HepG2 (cell line): Measurements from ENCODE around the gene NINL.

Experiments
- BRD4 ChIP-seq: sonication (generic); formaldehyde crosslinking; IDR thresholded peaks from 2 replicates; pipeline ENCODE4 v1.4.0; 2020; ENCODE audit warnings: missing genetic modification reagents
- CC2D1A ChIP-seq: sonication (generic); formaldehyde crosslinking; IDR thresholded peaks from 2 replicates; pipeline ENCODE4 v1.8.1; 2023; ENCODE audit warnings: mild to moderate bottlenecking, missing genetic modification reagents
- CTCF ChIP-seq: sonication (generic); formaldehyde crosslinking; IDR thresholded peaks from 2 replicates; pipeline ENCODE4 v1.5.0; 2020; ENCODE audit warnings: mild to moderate bottlenecking, missing genetic modification reagents, moderate library complexity
- EZH2 ChIP-seq: conservative IDR thresholded peaks from 2 replicates; pipeline ENCODE4 v1.6.1; 2012; ENCODE audit warnings: mild to moderate bottlenecking, low read depth, low read length, moderate library complexity
- FOXA1 ChIP-seq, 2 experiments: fragments of 450-650 bp in 1 of 2; sonication (generic) in 1 of 2; formaldehyde crosslinking in 1 of 2; IDR thresholded peaks; 2 replicates each; pipeline versions ENCODE4 v1.4.0 to v1.6.1; 2016 to 2020; ENCODE audit warnings: missing genetic modification reagents in 1 of 2
- HMGXB4 ChIP-seq, 2 experiments: sonication (generic) in 1 of 2; formaldehyde crosslinking in 1 of 2; IDR thresholded peaks; 2 replicates each; pipeline versions ENCODE4 v1.4.0 to v1.6.1; 2018 to 2020; ENCODE audit warnings: missing genetic modification reagents in 2 of 2, borderline replicate concordance in 1 of 2, low read depth in 1 of 2, mild to moderate bottlenecking in 1 of 2, missing biosample characterization in 1 of 2
- POLR2A ChIP-seq, 2 experiments: IDR thresholded peaks; 2 replicates each; pipeline ENCODE4 v1.6.1; 2011; ENCODE audit warnings: low read depth in 2 of 2, low read length in 2 of 2, mild to moderate bottlenecking in 1 of 2, moderate library complexity in 1 of 2; ENCODE audit not compliant: insufficient read depth in 1 of 2
- SMARCC2 ChIP-seq: fragments of 450-650 bp; IDR thresholded peaks from 2 replicates; pipeline ENCODE4 v1.6.1; 2017; ENCODE audit warnings: antibody characterized with exemption, mild to moderate bottlenecking
- SNAPC5 ChIP-seq: sonication (generic); formaldehyde crosslinking; IDR thresholded peaks from 2 replicates; pipeline ENCODE4 v1.8.1; 2023; ENCODE audit warnings: mild to moderate bottlenecking, missing genetic modification reagents, borderline replicate concordance
- SOX6 ChIP-seq, 2 experiments: fragments of 450-650 bp in 1 of 2; sonication (generic) in 1 of 2; formaldehyde crosslinking in 1 of 2; IDR thresholded peaks; 2 replicates each; pipeline versions ENCODE4 v1.4.0 to v1.6.1; 2017 to 2020; ENCODE audit warnings: antibody characterized with exemption in 1 of 2, mild to moderate bottlenecking in 1 of 2, missing genetic modification reagents in 1 of 2
- STAG1 ChIP-seq: sonication (generic); formaldehyde crosslinking; IDR thresholded peaks from 2 replicates; pipeline ENCODE4 v1.4.0; 2020; ENCODE audit warnings: missing genetic modification reagents
- TAF1 ChIP-seq: sonication (generic); formaldehyde crosslinking; IDR thresholded peaks from 2 replicates; pipeline ENCODE4 v1.4.0; 2020; ENCODE audit warnings: missing genetic modification reagents
- USF2 ChIP-seq, 2 experiments: sonication (generic) in 1 of 2; formaldehyde crosslinking in 1 of 2; IDR thresholded peaks; 2 replicates each; pipeline versions ENCODE4 v1.5.1 to v1.6.1; 2011 to 2020; ENCODE audit warnings: borderline replicate concordance in 1 of 2, low read depth in 1 of 2, low read length in 1 of 2, mild to moderate bottlenecking in 1 of 2, missing genetic modification reagents in 1 of 2, moderate library complexity in 1 of 2

- no peak for TF ChIP-seq TAF1 (CRISPR knock-in tag)
- no peak for TF ChIP-seq BRD4 (CRISPR knock-in tag)
- TF ChIP-seq EZH2: no peak
- no peak for TF ChIP-seq HMGXB4 (CRISPR knock-in tag; IDR thresholded peaks at IDR 0.05; ENCODE audit: borderline replicate concordance in 1 of 2, low read depth in 1 of 2)
- no peak for TF ChIP-seq CC2D1A (CRISPR knock-in tag)
- no peak for TF ChIP-seq STAG1 (CRISPR knock-in tag)
- TF ChIP-seq CTCF (CRISPR knock-in tag): no peak
- TF ChIP-seq FOXA1 (IDR thresholded peaks at IDR 0.05): no peak
- TF ChIP-seq FOXA1 (CRISPR knock-in tag; IDR thresholded peaks at IDR 0.05): no peak
- no peak for TF ChIP-seq SOX6 (IDR thresholded peaks at IDR 0.05)
- TF ChIP-seq SOX6 (CRISPR knock-in tag; IDR thresholded peaks at IDR 0.05): no peak
- no peak for TF ChIP-seq POLR2A (IDR thresholded peaks at IDR 0.05; ENCODE audit: insufficient read depth in 1 of 2, low read depth in 2 of 2, low read length in 2 of 2)
- no peak for TF ChIP-seq SNAPC5 (CRISPR knock-in tag)
- no peak for TF ChIP-seq SMARCC2
- no peak for TF ChIP-seq USF2 (IDR thresholded peaks at IDR 0.05; ENCODE audit: low read depth, low read length)
- TF ChIP-seq USF2 (CRISPR knock-in tag; IDR thresholded peaks at IDR 0.05; ENCODE audit: borderline replicate concordance): no peak
Measured at GRCh38 chr20:25452333-25452732, 133.0 kb downstream of the NINL start.
